Transverse colon (tissue), 4 donors: ENCODE data around the gene HPGDS.

Experiments used
- POLR2AphosphoS5 ChIP-seq, 3 donors: sonication (generic); formaldehyde crosslinking; IDR thresholded peaks; one replicate each; pipeline ENCODE4 v1.6.1; 2016; ENCODE audit warnings: antibody characterized with exemption in 3 of 3
- TF ChIP-seq, protein P1 (sequence below), 5 experiments: fragments of 200-600 bp in 3 of 5; fragments of 450-650 bp in 2 of 5; sonication (generic) in 3 of 5; IDR thresholded peaks; 1 replicate in 2 of 5; 2 replicates in 3 of 5; pipeline ENCODE4 v1.5.1; 2016 to 2017; ENCODE audit warnings: antibody characterized with exemption in 5 of 5, inconsistent platforms in 3 of 5, mild to moderate bottlenecking in 2 of 5, moderate library complexity in 1 of 5

DNA sequence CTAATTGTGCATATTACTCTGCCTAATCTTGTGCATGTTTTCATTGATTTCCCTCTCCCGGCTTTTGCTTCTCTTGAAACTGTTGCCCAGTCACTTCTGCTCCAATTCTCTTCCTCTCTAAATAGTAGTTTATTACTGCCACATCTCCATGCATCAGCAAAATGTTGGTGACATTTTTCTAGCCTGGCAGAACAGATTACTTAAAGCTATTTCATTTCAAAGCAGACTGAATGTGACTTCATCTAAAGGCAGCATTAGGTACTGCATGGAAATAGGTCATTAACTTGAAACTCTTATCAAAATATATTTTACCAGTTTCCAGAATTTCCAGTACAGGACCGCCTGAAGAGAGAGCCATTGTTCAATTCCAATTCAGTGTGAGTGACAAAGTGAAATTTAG, 52.4 kb downstream of the HPGDS start:
- TF ChIP-seq, protein P1, sequence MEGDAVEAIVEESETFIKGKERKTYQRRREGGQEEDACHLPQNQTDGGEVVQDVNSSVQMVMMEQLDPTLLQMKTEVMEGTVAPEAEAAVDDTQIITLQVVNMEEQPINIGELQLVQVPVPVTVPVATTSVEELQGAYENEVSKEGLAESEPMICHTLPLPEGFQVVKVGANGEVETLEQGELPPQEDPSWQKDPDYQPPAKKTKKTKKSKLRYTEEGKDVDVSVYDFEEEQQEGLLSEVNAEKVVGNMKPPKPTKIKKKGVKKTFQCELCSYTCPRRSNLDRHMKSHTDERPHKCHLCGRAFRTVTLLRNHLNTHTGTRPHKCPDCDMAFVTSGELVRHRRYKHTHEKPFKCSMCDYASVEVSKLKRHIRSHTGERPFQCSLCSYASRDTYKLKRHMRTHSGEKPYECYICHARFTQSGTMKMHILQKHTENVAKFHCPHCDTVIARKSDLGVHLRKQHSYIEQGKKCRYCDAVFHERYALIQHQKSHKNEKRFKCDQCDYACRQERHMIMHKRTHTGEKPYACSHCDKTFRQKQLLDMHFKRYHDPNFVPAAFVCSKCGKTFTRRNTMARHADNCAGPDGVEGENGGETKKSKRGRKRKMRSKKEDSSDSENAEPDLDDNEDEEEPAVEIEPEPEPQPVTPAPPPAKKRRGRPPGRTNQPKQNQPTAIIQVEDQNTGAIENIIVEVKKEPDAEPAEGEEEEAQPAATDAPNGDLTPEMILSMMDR (IDR thresholded peaks at IDR 0.05) = no peak
- no peak for TF ChIP-seq POLR2AphosphoS5 (IDR thresholded peaks at IDR 0.05)
